ENCODE data around the gene CDO1.

GRCh38 chr5:115800108-115800507 lies 16.4 kb downstream of the CDO1 start:
- TF ChIP-seq CTCF (IDR thresholded peaks at IDR 0.05; ENCODE audit: low read depth, low read length) (no peak), MAX (IDR thresholded peaks at IDR 0.05; ENCODE audit: low read depth, low read length) (no peak)
